Smooth muscle cell (in vitro differentiated cells): ENCODE results near the gene MARCHF6. TPM values are rescaled to one million over a fixed set of nuclear protein-coding genes. Genes with fewer than 3 reads are reported as not detected.

Experiments
- DNase-seq: peaks from one replicate; lab custom pipeline; 2025; ENCODE audit not compliant: unreplicated experiment; lab: John Stamatoyannopoulos, UW
- H2AFZ ChIP-seq: fragments of 200-600 bp; sonication (generic); 2 replicates; pipeline ENCODE4 v1.6.0; 2016; ENCODE audit warnings: antibody characterized with exemption, low read depth, mild to moderate bottlenecking
- H3F3A ChIP-seq: fragments of 200-600 bp; sonication (generic); 2 replicates; pipeline ENCODE4 v1.6.0; 2017; ENCODE audit warnings: antibody characterized with exemption, low read depth
- H3K27ac ChIP-seq: fragments of 200-600 bp; sonication (generic); 2 replicates; pipeline ENCODE4 v1.5.1; 2016; ENCODE audit warnings: low read depth, mild to moderate bottlenecking
- H3K27me3 ChIP-seq: fragments of 200-600 bp; sonication (generic); 2 replicates; pipeline ENCODE4 v1.6.1; 2016; ENCODE audit warnings: low read depth, mild to moderate bottlenecking
- H3K36me3 ChIP-seq: fragments of 200-600 bp; sonication (generic); 2 replicates; pipeline ENCODE4 v1.5.1; 2016; ENCODE audit warnings: low read depth
- H3K4me1 ChIP-seq: fragments of 200-600 bp; sonication (generic); 2 replicates; pipeline ENCODE4 v1.5.1; 2016; ENCODE audit warnings: low read depth
- H3K4me2 ChIP-seq: fragments of 200-600 bp; sonication (generic); 2 replicates; pipeline ENCODE4 v1.6.0; 2016; ENCODE audit warnings: mild to moderate bottlenecking
- H3K4me3 ChIP-seq: fragments of 200-600 bp; sonication (generic); 2 replicates; pipeline ENCODE4 v1.5.1; 2016; ENCODE audit warnings: mild to moderate bottlenecking
- H3K79me2 ChIP-seq: fragments of 200-600 bp; sonication (generic); 2 replicates; pipeline ENCODE4 v1.6.0; 2016; ENCODE audit warnings: low read depth, mild to moderate bottlenecking
- H3K9ac ChIP-seq: fragments of 200-600 bp; sonication (generic); 2 replicates; pipeline ENCODE4 v1.6.0; 2016; ENCODE audit warnings: low read depth
- H3K9me3 ChIP-seq: fragments of 200-600 bp; sonication (generic); replicated peaks from 2 replicates; pipeline ENCODE4 v1.5.1; 2016; ENCODE audit warnings: low read depth
- H4K20me1 ChIP-seq: fragments of 200-600 bp; sonication (generic); 2 replicates; pipeline ENCODE4 v1.6.0; 2016; ENCODE audit warnings: low read depth
- CTCF ChIP-seq: fragments of 200-600 bp; sonication (generic); IDR thresholded peaks from 2 replicates; pipeline ENCODE4 v1.5.1; 2017; ENCODE audit warnings: borderline replicate concordance, mild to moderate bottlenecking, antibody characterized with exemption; ENCODE audit not compliant: insufficient read depth, poor library complexity, severe bottlenecking
- WGBS: methylation state at CpG from one replicate; pipeline ENCODE4 v1.1.7; 2016; ENCODE audit warnings: low lambda C conversion rate; 5-methylcytosine and 5-hydroxymethylcytosine counted together
- polyA plus RNA-seq: library from polyadenylated mRNA; unstranded; fragments of >200 nt; fragmentation: Nextera tagmentation; extraction: Ambion mirVana; gene quantifications from 2 replicates; pipeline ENCODE4 v1.2.1, GENCODE V29; 2016
- total RNA-seq: library from RNA; depleted of rRNA; stranded (reverse); fragments of >200 nt; gene quantifications from 2 replicates; pipeline ENCODE4 v1.2.3, GENCODE V29; 2014

The MARCHF6 gene
- total and polyA plus RNA-seq, 2 experiments from 2014 or later: 70.0 to 106 TPM

GRCh38 chr5:10396552-10396951 is 43.1 kb downstream of the MARCHF6 start:
- Histone ChIP-seq H3K36me3 (peaks cover 7% of the 10 kb centered on the region), H3K27ac (no peak overlapping the region), H3K9me3 (no peaks in the 10 kb centered on the region), H2AFZ (no peak overlapping the region), H3K4me3 (no peak overlapping the region), H4K20me1 (peaks cover 54% of the 10 kb centered on the region), H3K27me3 (no peaks in the 10 kb centered on the region), H3K79me2 (peaks cover 17% of the 10 kb centered on the region), H3K4me1 (peaks cover 3% of the 10 kb centered on the region), H3K9ac (no peak overlapping the region), H3F3A (no peaks in the 10 kb centered on the region), H3K4me2 (no peak overlapping the region)
- no peak for TF ChIP-seq CTCF
- DNase-seq: no peak
- WGBS: 88% methylated on average over 5 of the region's 5 CpGs

DNA sequence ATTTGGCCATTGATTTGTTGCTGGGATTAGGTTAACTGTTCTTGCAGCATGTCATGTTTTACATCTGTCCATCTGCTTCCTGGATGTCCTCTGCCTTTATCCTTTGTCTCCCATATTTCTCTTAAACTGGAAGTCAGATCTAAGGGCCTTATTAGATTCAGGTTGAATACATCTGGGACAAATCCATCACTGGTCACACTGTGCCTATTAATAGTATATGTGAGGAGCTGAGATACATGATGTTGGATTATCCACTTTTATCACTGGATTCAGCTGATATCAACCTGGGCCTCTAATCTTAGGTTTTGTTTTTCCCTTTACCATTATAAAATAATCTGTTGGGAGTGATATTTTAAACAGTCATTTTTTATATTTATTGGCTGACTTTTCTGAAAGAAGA is 46.3 kb downstream of the MARCHF6 start:
- H3K79me2 ChIP-seq: peaks cover 17% of the 10 kb centered on the region
- H2AFZ ChIP-seq: no peak overlapping the region
- no peak for TF ChIP-seq CTCF
- H3K27me3 ChIP-seq: no peaks in the 10 kb centered on the region
- no peak overlapping the region for H3K4me2 ChIP-seq
- peaks cover 3% of the 10 kb centered on the region for H3K4me1 ChIP-seq
- no peaks in the 10 kb centered on the region for H3F3A ChIP-seq
- H3K36me3 ChIP-seq: peaks cover 16% of the 10 kb centered on the region
- no peak overlapping the region for H3K9ac ChIP-seq
- no peaks in the 10 kb centered on the region for H3K9me3 ChIP-seq
- no peak overlapping the region for H3K4me3 ChIP-seq
- peaks cover 52% of the 10 kb centered on the region for H4K20me1 ChIP-seq
- no peak for DNase-seq
- no peak overlapping the region for H3K27ac ChIP-seq

DNA sequence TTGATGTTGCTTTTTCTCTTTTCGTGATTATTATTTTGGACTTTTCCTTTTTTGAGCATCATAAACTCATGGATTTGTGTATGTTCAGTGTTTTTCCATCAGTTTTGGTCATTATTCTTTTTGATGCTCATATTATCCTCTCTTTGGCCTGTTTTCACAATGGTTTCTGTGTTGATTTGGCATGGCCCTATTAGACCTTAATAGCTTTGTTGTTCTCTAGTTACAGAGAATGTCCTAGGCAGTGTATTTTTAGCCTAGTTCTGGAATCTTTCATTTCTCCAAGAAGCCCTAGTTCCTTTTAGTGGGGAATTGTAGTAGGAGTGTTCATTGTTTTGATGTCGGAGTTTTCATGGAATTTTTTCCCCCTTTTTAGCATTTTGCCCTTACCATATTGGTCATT is 46.9 kb downstream of the MARCHF6 start:
- Histone ChIP-seq H3K9me3 (no peaks in the 10 kb centered on the region), H3F3A (no peaks in the 10 kb centered on the region), H3K4me1 (peaks cover 3% of the 10 kb centered on the region), H2AFZ (no peak overlapping the region), H3K4me3 (no peak overlapping the region), H3K27ac (no peak overlapping the region), H3K27me3 (no peaks in the 10 kb centered on the region), H3K4me2 (no peak overlapping the region), H3K36me3 (peaks cover 22% of the 10 kb centered on the region), H4K20me1 (peaks cover 56% of the 10 kb centered on the region), H3K9ac (no peak overlapping the region), H3K79me2 (peaks cover 17% of the 10 kb centered on the region)
- TF ChIP-seq CTCF: no peak
- WGBS: 98% methylated on average over 2 of the region's 2 CpGs
- DNase-seq: no peak

DNA sequence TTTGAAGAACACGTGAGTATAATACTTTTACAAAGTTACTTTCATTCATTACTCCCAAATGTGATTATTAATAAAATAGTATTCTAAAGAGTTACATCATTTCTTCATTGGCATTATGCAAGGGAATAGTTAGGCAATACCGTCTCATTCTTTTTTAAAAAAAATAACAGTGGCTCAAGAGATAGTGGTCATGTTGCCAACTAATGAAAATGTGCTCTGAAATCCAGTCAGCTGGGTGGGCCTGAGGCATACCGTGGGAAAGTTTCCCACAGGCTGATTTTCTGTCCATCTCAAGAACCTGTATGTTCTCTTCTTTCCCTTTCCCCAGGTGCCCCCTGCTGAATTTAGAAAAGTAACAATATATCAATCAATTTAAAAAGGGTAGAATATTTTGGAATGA is 47.3 kb downstream of the MARCHF6 start:
- DNase-seq: no peak

More for the DNA sequence above, 47.3 kb downstream of the MARCHF6 start:
- Histone ChIP-seq H3K4me3 (no peak overlapping the region), H3K79me2 (peaks cover 17% of the 10 kb centered on the region), H3K27ac (no peak overlapping the region), H3F3A (no peaks in the 10 kb centered on the region), H2AFZ (no peak overlapping the region), H3K36me3 (peaks cover 26% of the 10 kb centered on the region), H3K27me3 (no peaks in the 10 kb centered on the region), H3K9ac (no peak overlapping the region), H3K9me3 (no peaks in the 10 kb centered on the region), H3K4me2 (no peak overlapping the region), H4K20me1 (peaks cover 56% of the 10 kb centered on the region), H3K4me1 (peaks cover 3% of the 10 kb centered on the region)
- no peak for TF ChIP-seq CTCF
- 89% methylated on average over 3 of the region's 3 CpGs for WGBS
